Ishikawa (cell line): ENCODE data around the gene BDNF.

Experiments
- CEBPB ChIP-seq: IDR thresholded peaks from 2 replicates; pipeline ENCODE4 v1.6.1; 2012
- CREB1 ChIP-seq: IDR thresholded peaks from 2 replicates; pipeline ENCODE4 v1.6.1; 2012; ENCODE audit warnings: low read depth
- EP300 ChIP-seq: IDR thresholded peaks from 2 replicates; pipeline ENCODE4 v1.6.1; 2012; ENCODE audit warnings: borderline replicate concordance
- FOXM1 ChIP-seq: IDR thresholded peaks from 2 replicates; pipeline ENCODE4 v1.6.1; 2012; ENCODE audit warnings: low read depth, borderline replicate concordance
- NFIC ChIP-seq: IDR thresholded peaks from 2 replicates; pipeline ENCODE4 v1.6.1; 2012
- RAD21 ChIP-seq: IDR thresholded peaks from 2 replicates; pipeline ENCODE4 v1.6.1; 2012; ENCODE audit warnings: low read depth
- TAF1 ChIP-seq: IDR thresholded peaks from 2 replicates; pipeline ENCODE4 v1.6.1; 2012; ENCODE audit warnings: low read depth, mild to moderate bottlenecking
- TEAD4 ChIP-seq: IDR thresholded peaks from 2 replicates; pipeline ENCODE4 v1.6.1; 2012
- YY1 ChIP-seq: IDR thresholded peaks from 2 replicates; pipeline ENCODE4 v1.6.1; 2012; ENCODE audit warnings: low read depth
- TF ChIP-seq, protein P1 (sequence below): IDR thresholded peaks from 2 replicates; pipeline ENCODE4 v1.6.1; 2012; ENCODE audit warnings: low read depth, mild to moderate bottlenecking
- TF ChIP-seq, protein P2 (sequence below): IDR thresholded peaks from 2 replicates; pipeline ENCODE4 v1.6.1; 2012
- TF ChIP-seq, protein P3 (sequence below): IDR thresholded peaks from 2 replicates; pipeline ENCODE4 v1.6.1; 2012

DNA sequence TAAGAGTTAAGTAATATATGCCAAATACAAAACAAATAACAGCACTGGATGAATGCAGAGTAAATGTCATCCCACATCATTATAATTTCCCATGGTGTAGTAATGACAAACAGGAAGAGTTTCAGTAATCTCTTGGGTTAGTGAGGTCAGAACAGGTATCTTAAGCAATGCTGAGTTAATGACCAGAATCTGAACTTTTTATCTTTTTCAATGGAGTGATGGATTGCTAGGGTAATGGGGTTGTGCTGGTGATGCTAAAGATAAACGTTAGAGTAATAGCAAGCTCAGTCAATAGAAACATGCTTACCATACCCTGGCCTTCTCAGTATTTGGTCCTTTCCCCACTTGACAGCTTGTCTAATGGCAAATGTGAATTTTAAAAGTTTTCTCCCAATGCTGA lies 11.5 kb upstream of the BDNF start:
- TF ChIP-seq FOXM1, result no peak
- TF ChIP-seq CEBPB, result no peak
- TF ChIP-seq, protein P1, sequence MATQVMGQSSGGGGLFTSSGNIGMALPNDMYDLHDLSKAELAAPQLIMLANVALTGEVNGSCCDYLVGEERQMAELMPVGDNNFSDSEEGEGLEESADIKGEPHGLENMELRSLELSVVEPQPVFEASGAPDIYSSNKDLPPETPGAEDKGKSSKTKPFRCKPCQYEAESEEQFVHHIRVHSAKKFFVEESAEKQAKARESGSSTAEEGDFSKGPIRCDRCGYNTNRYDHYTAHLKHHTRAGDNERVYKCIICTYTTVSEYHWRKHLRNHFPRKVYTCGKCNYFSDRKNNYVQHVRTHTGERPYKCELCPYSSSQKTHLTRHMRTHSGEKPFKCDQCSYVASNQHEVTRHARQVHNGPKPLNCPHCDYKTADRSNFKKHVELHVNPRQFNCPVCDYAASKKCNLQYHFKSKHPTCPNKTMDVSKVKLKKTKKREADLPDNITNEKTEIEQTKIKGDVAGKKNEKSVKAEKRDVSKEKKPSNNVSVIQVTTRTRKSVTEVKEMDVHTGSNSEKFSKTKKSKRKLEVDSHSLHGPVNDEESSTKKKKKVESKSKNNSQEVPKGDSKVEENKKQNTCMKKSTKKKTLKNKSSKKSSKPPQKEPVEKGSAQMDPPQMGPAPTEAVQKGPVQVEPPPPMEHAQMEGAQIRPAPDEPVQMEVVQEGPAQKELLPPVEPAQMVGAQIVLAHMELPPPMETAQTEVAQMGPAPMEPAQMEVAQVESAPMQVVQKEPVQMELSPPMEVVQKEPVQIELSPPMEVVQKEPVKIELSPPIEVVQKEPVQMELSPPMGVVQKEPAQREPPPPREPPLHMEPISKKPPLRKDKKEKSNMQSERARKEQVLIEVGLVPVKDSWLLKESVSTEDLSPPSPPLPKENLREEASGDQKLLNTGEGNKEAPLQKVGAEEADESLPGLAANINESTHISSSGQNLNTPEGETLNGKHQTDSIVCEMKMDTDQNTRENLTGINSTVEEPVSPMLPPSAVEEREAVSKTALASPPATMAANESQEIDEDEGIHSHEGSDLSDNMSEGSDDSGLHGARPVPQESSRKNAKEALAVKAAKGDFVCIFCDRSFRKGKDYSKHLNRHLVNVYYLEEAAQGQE, result no peak
- TF ChIP-seq, protein P2, sequence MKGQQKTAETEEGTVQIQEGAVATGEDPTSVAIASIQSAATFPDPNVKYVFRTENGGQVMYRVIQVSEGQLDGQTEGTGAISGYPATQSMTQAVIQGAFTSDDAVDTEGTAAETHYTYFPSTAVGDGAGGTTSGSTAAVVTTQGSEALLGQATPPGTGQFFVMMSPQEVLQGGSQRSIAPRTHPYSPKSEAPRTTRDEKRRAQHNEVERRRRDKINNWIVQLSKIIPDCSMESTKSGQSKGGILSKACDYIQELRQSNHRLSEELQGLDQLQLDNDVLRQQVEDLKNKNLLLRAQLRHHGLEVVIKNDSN, result no peak
- no peak for TF ChIP-seq RAD21
- TF ChIP-seq, protein P3, sequence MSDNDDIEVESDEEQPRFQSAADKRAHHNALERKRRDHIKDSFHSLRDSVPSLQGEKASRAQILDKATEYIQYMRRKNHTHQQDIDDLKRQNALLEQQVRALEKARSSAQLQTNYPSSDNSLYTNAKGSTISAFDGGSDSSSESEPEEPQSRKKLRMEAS, result no peak
- no peak for TF ChIP-seq CREB1
- no peak for TF ChIP-seq YY1
- TF ChIP-seq TAF1, result no peak
- no peak for TF ChIP-seq TEAD4
- TF ChIP-seq EP300, result no peak
- no peak for TF ChIP-seq NFIC
